A549 (cell line): ENCODE measurements around the gene ROBO1. TPM values are rescaled to one million over a fixed set of nuclear protein-coding genes. Genes with fewer than 3 reads are reported as not detected.

Experiments used
- ATAC-seq, 2 experiments: fragments of 200-7000 bp in 1 of 2; fragments of >200 bp in 1 of 2; cut with Nextera tagmentation in 1 of 2; cut with Tn5 transposase in 1 of 2; 3 replicates each; pipeline versions ENCODE4 v1.8.0 to v1.9.1; 2018 to 2020; ENCODE audit warnings: mild to moderate bottlenecking in 1 of 2, moderate library complexity in 1 of 2
- CTCF ChIA-PET: fragments of 300-600 bp; sonication (Branson Sonifier 250); formaldehyde crosslinking; extraction: SDS; loops from one replicate; lab custom pipeline; 2021; ENCODE audit warnings: antibody characterized with exemption, inconsistent platforms; lab: Yijun Ruan, JAX
- POLR2A ChIA-PET: fragments of 350-600 bp; formaldehyde crosslinking; extraction: SDS; loops from one replicate; lab custom pipeline; 2021; ENCODE audit warnings: antibody characterized with exemption, inconsistent platforms; lab: Yijun Ruan, JAX
- DNase-seq, 2 experiments: peaks; one replicate each; pipeline versions ENCODE4 v3.0.0 to v3.0.0-alpha.2; 2011 to 2016; ENCODE audit warnings: low read depth in 1 of 2, low spot score in 1 of 2
- FAIRE-seq: peaks from 2 replicates; lab custom pipeline; 2011; peaks lifted over from hg19 to GRCh38; lab: Jason Lieb, UNC
- H3K27ac ChIP-seq, 2 experiments: fragments of >200 bp; sonication (Bioruptor Twin); formaldehyde crosslinking; 3 replicates each; pipeline ENCODE4 v1.5.1; 2016 to 2017
- H3K4me1 ChIP-seq: fragments of >200 bp; sonication (Bioruptor Twin); formaldehyde crosslinking; 3 replicates; pipeline ENCODE4 v1.6.1; 2016
- H3K4me2 ChIP-seq: fragments of >200 bp; sonication (Bioruptor Twin); formaldehyde crosslinking; 3 replicates; pipeline ENCODE4 v1.6.1; 2016
- H3K4me3 ChIP-seq: fragments of >200 bp; sonication (Bioruptor Twin); formaldehyde crosslinking; 3 replicates; pipeline ENCODE4 v1.5.1; 2016
- H3K9me3 ChIP-seq: fragments of >200 bp; sonication (Bioruptor Twin); formaldehyde crosslinking; 3 replicates; pipeline ENCODE4 v1.6.1; 2016
- CBX8 ChIP-seq: fragments of 200-600 bp; sonication (generic); IDR thresholded peaks from 2 replicates; pipeline ENCODE4 v1.6.1; 2016
- CHD2 ChIP-seq: fragments of 150-350 bp; IDR thresholded peaks from 2 replicates; pipeline ENCODE4 v1.6.1; 2014; ENCODE audit warnings: low read length; ENCODE audit not compliant: partially characterized antibody
- EP300 ChIP-seq, 2 experiments: fragments of >200 bp; sonication (Bioruptor Twin); formaldehyde crosslinking; IDR thresholded peaks; 2 replicates in 1 of 2; 3 replicates in 1 of 2; pipeline ENCODE4 v1.6.1; 2016 to 2017
- HOXA7 ChIP-seq: fragments of 250-450 bp; sonication (Bioruptor Pico); IDR thresholded peaks from 2 replicates; pipeline ENCODE4 v1.5.0; 2020; ENCODE audit warnings: mild to moderate bottlenecking, moderate library complexity
- HOXB13 ChIP-seq: fragments of 250-450 bp; sonication (Bioruptor Pico); IDR thresholded peaks from 2 replicates; pipeline ENCODE4 v1.5.0; 2020; ENCODE audit warnings: low read depth, mild to moderate bottlenecking, moderate library complexity
- JUNB ChIP-seq: fragments of >200 bp; sonication (Bioruptor Twin); formaldehyde crosslinking; IDR thresholded peaks from 2 replicates; pipeline ENCODE4 v1.6.1; 2016
- MAZ ChIP-seq: fragments of 150-350 bp; IDR thresholded peaks from 2 replicates; pipeline ENCODE4 v1.6.1; 2014; ENCODE audit warnings: antibody characterized with exemption, low read depth, low read length, borderline replicate concordance
- PHF8 ChIP-seq: fragments of 200-600 bp; sonication (generic); IDR thresholded peaks from 2 replicates; pipeline ENCODE4 v1.6.1; 2016; ENCODE audit warnings: low read depth, mild to moderate bottlenecking, antibody characterized with exemption, moderate library complexity, borderline replicate concordance
- RAD21 ChIP-seq, 2 experiments: fragments of >200 bp in 1 of 2; sonication (Bioruptor Twin) in 1 of 2; formaldehyde crosslinking in 1 of 2; IDR thresholded peaks in 1 of 2; conservative IDR thresholded peaks in 1 of 2; 2 replicates in 1 of 2; 3 replicates in 1 of 2; pipeline ENCODE4 v1.6.1; 2012 to 2018; ENCODE audit warnings: inconsistent platforms in 1 of 2
- RCOR1 ChIP-seq: fragments of 150-350 bp; IDR thresholded peaks from 2 replicates; pipeline ENCODE4 v1.6.1; 2014; ENCODE audit warnings: antibody characterized with exemption, low read length, low read depth
- RNF2 ChIP-seq: fragments of 200-600 bp; sonication (generic); IDR thresholded peaks from 2 replicates; pipeline ENCODE4 v1.6.1; 2016; ENCODE audit warnings: low read depth, mild to moderate bottlenecking, antibody characterized with exemption, moderate library complexity, borderline replicate concordance
- TFCP2L1 ChIP-seq: fragments of 250-450 bp; sonication (Bioruptor Pico); IDR thresholded peaks from 2 replicates; pipeline ENCODE4 v1.5.0; 2021; ENCODE audit warnings: mild to moderate bottlenecking
- TP53 ChIP-seq: fragments of 250-450 bp; sonication (Bioruptor Pico); IDR thresholded peaks from 2 replicates; pipeline ENCODE4 v1.5.0; 2021; ENCODE audit warnings: mild to moderate bottlenecking, moderate library complexity
- ZNF302 ChIP-seq: fragments of 250-450 bp; sonication (Bioruptor Pico); IDR thresholded peaks from 2 replicates; pipeline ENCODE4 v1.9.0; 2021; ENCODE audit warnings: inconsistent platforms, mild to moderate bottlenecking, moderate library complexity
- WGBS: methylation state at CpG from one replicate; pipeline ENCODE4 v1.1.6; 2017; ENCODE audit errors: missing lambda C conversion rate; 5-methylcytosine and 5-hydroxymethylcytosine counted together
- polyA plus RNA-seq, 4 experiments: library from polyadenylated mRNA; depleted of rRNA in 3 of 4; stranded (reverse); fragments of >200 nt; fragmentation: RNase III in 1 of 4; extraction: RNeasy Plus Mini Kit Qiagen cat#74134 plus additional on column Dnase treatment in 1 of 4; gene quantifications; 2 replicates in 3 of 4; 3 replicates in 1 of 4; pipeline ENCODE4 v1.2.3, GENCODE V29; 2011 to 2017
- TF ChIP-seq, protein P1 (sequence below): IDR thresholded peaks from 2 replicates; pipeline ENCODE4 v1.6.1; 2012
- TF ChIP-seq, protein P2 (sequence below): fragments of >200 bp; sonication (Bioruptor Twin); formaldehyde crosslinking; IDR thresholded peaks from 3 replicates; pipeline ENCODE4 v1.5.1; 2016
- TF ChIP-seq, protein P3 (sequence below): fragments of 250-450 bp; sonication (Bioruptor Pico); IDR thresholded peaks from 2 replicates; pipeline ENCODE4 v1.5.0; 2020; ENCODE audit warnings: low read depth, mild to moderate bottlenecking, moderate library complexity
- TF ChIP-seq, protein P4 (sequence below): fragments of 150-350 bp; IDR thresholded peaks from 2 replicates; pipeline ENCODE4 v1.6.1; 2014; ENCODE audit warnings: low read depth, mild to moderate bottlenecking, low read length
- TF ChIP-seq, protein P5 (sequence below): fragments of 200-600 bp; sonication (generic); IDR thresholded peaks from 2 replicates; pipeline ENCODE4 v1.6.1; 2016; ENCODE audit warnings: antibody characterized with exemption, mild to moderate bottlenecking, moderate library complexity

Gene ROBO1
- polyA plus RNA-seq, 2 of the 4 experiments (the other 2 are of a cell fraction) = 25.3 to 35.6 TPM

DNA sequence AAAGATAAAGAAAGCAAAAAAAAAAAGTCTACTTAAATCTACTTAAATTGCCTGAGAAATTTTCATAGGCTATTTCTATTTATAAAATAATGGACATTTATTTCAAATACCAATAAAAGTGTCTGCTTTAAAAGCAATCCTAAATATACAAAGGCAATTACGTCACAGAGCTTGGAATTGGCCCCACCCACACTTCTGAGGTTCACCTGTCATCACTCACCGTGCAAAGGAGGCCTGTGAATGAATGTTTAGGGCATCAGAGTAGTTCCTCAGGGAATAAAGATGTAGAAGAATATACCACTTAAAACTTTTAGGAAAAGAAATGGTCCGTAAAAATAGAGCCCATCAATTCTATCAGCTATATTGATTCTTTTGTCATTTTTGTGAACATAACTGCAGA lies 621.8 kb downstream of the ROBO1 start:
- H3K9me3 ChIP-seq = no peaks in the 10 kb centered on the region
- H3K4me3 ChIP-seq = no peak overlapping the region
- ATAC-seq = no peak
- FAIRE-seq = no peak
- POLR2A ChIA-PET = no interaction called here
- WGBS = 27% methylated on average over 3 of the region's 3 CpGs
- TF ChIP-seq HOXA7 (CRISPR knock-in tag) (no peak), TFCP2L1 (CRISPR knock-in tag) (no peak), EP300 (IDR thresholded peaks at IDR 0.05) (no peak), HOXB13 (CRISPR knock-in tag) (no peak), JUNB (no peak), PHF8 (no peak), RCOR1 (no peak), CBX8 (no peak), CHD2 (no peak), RNF2 (no peak), RAD21 (conservative IDR thresholded peaks at IDR 0.05 in 1 of 2, IDR thresholded peaks at IDR 0.05 in 1 of 2) (no peak), ZNF302 (CRISPR knock-in tag) (no peak), TP53 (CRISPR knock-in tag) (no peak), MAZ (no peak)
- TF ChIP-seq, protein P1, sequence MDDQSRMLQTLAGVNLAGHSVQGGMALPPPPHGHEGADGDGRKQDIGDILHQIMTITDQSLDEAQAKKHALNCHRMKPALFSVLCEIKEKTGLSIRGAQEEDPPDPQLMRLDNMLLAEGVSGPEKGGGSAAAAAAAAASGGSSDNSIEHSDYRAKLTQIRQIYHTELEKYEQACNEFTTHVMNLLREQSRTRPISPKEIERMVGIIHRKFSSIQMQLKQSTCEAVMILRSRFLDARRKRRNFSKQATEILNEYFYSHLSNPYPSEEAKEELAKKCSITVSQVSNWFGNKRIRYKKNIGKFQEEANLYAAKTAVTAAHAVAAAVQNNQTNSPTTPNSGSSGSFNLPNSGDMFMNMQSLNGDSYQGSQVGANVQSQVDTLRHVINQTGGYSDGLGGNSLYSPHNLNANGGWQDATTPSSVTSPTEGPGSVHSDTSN = no peak
- TF ChIP-seq, protein P2, sequence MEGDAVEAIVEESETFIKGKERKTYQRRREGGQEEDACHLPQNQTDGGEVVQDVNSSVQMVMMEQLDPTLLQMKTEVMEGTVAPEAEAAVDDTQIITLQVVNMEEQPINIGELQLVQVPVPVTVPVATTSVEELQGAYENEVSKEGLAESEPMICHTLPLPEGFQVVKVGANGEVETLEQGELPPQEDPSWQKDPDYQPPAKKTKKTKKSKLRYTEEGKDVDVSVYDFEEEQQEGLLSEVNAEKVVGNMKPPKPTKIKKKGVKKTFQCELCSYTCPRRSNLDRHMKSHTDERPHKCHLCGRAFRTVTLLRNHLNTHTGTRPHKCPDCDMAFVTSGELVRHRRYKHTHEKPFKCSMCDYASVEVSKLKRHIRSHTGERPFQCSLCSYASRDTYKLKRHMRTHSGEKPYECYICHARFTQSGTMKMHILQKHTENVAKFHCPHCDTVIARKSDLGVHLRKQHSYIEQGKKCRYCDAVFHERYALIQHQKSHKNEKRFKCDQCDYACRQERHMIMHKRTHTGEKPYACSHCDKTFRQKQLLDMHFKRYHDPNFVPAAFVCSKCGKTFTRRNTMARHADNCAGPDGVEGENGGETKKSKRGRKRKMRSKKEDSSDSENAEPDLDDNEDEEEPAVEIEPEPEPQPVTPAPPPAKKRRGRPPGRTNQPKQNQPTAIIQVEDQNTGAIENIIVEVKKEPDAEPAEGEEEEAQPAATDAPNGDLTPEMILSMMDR = no peak
- TF ChIP-seq, protein P3, sequence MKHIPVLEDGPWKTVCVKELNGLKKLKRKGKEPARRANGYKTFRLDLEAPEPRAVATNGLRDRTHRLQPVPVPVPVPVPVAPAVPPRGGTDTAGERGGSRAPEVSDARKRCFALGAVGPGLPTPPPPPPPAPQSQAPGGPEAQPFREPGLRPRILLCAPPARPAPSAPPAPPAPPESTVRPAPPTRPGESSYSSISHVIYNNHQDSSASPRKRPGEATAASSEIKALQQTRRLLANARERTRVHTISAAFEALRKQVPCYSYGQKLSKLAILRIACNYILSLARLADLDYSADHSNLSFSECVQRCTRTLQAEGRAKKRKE = no peak
- TF ChIP-seq, protein P4, sequence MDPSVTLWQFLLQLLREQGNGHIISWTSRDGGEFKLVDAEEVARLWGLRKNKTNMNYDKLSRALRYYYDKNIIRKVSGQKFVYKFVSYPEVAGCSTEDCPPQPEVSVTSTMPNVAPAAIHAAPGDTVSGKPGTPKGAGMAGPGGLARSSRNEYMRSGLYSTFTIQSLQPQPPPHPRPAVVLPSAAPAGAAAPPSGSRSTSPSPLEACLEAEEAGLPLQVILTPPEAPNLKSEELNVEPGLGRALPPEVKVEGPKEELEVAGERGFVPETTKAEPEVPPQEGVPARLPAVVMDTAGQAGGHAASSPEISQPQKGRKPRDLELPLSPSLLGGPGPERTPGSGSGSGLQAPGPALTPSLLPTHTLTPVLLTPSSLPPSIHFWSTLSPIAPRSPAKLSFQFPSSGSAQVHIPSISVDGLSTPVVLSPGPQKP = no peak
- TF ChIP-seq, protein P5, sequence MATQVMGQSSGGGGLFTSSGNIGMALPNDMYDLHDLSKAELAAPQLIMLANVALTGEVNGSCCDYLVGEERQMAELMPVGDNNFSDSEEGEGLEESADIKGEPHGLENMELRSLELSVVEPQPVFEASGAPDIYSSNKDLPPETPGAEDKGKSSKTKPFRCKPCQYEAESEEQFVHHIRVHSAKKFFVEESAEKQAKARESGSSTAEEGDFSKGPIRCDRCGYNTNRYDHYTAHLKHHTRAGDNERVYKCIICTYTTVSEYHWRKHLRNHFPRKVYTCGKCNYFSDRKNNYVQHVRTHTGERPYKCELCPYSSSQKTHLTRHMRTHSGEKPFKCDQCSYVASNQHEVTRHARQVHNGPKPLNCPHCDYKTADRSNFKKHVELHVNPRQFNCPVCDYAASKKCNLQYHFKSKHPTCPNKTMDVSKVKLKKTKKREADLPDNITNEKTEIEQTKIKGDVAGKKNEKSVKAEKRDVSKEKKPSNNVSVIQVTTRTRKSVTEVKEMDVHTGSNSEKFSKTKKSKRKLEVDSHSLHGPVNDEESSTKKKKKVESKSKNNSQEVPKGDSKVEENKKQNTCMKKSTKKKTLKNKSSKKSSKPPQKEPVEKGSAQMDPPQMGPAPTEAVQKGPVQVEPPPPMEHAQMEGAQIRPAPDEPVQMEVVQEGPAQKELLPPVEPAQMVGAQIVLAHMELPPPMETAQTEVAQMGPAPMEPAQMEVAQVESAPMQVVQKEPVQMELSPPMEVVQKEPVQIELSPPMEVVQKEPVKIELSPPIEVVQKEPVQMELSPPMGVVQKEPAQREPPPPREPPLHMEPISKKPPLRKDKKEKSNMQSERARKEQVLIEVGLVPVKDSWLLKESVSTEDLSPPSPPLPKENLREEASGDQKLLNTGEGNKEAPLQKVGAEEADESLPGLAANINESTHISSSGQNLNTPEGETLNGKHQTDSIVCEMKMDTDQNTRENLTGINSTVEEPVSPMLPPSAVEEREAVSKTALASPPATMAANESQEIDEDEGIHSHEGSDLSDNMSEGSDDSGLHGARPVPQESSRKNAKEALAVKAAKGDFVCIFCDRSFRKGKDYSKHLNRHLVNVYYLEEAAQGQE = no peak
- H3K27ac ChIP-seq = no peak overlapping the region
- CTCF ChIA-PET = no interaction called here
- H3K4me2 ChIP-seq = no peak overlapping the region
- DNase-seq = no peak
- no peaks in the 10 kb centered on the region for H3K4me1 ChIP-seq
